PC-9 (cell line): ENCODE results near the gene KBTBD8.

ENCODE experiments used
- EZH2 ChIP-seq: fragments of 200-600 bp; sonication (generic); IDR thresholded peaks from 2 replicates; pipeline ENCODE4 v1.8.0; 2017; ENCODE audit warnings: antibody characterized with exemption, low read depth
- TF ChIP-seq, protein P1 (sequence below): fragments of 200-600 bp; sonication (generic); conservative IDR thresholded peaks from 2 replicates; pipeline ENCODE4 v1.6.1; 2017; ENCODE audit warnings: mixed run types, antibody characterized with exemption, mild to moderate bottlenecking, moderate library complexity

DNA sequence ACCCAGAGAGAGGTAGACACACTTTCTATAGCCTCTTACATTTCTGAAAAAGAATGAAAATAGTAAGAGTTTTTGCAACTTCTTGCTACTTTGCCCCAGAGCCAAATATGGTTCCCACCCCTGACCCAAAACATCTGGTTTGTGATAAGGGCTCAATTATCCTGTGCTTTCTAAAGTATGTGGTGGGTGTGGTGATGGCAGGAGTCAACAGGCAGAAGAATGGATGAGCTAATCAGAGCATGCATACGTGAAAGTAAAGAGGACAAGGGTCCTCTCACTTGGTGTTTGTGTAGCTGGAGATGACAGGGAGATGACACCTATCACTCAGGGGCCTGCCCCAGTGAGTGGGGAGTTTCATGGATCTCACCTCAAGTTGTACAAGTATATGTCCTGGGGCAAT lies 19.1 kb downstream of the KBTBD8 start:
- TF ChIP-seq, protein P1, sequence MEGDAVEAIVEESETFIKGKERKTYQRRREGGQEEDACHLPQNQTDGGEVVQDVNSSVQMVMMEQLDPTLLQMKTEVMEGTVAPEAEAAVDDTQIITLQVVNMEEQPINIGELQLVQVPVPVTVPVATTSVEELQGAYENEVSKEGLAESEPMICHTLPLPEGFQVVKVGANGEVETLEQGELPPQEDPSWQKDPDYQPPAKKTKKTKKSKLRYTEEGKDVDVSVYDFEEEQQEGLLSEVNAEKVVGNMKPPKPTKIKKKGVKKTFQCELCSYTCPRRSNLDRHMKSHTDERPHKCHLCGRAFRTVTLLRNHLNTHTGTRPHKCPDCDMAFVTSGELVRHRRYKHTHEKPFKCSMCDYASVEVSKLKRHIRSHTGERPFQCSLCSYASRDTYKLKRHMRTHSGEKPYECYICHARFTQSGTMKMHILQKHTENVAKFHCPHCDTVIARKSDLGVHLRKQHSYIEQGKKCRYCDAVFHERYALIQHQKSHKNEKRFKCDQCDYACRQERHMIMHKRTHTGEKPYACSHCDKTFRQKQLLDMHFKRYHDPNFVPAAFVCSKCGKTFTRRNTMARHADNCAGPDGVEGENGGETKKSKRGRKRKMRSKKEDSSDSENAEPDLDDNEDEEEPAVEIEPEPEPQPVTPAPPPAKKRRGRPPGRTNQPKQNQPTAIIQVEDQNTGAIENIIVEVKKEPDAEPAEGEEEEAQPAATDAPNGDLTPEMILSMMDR, result no peak
- TF ChIP-seq EZH2, result no peak
